ENCODE results near the gene EVA1C. TPM values are rescaled to one million over a fixed set of nuclear protein-coding genes. Genes with fewer than 3 reads are reported as not detected.
A peak's percentile ranks its signal among the peaks of the same experiment; 100 is the strongest.

The EVA1C gene
- total and polyA plus RNA-seq, 2 donors, result 5.0 to 26.2 TPM

- no peaks in the 10 kb centered on the region for H3K9me3 ChIP-seq (ENCODE audit: control insufficient read depth in 2 of 2, insufficient read depth in 1 of 2, low read length in 1 of 2)
- peak overlapping the region in 1 of 2 donors; percentile 33 for H3K27ac ChIP-seq (ENCODE audit: low read depth in 1 of 2, low read length in 1 of 2)
- H3K4me3 ChIP-seq (ENCODE audit: low read length in 2 of 2), result no peak overlapping the region
- H3K27me3 ChIP-seq (ENCODE audit: control insufficient read depth in 2 of 2, insufficient read depth in 1 of 2, low read length in 1 of 2), result no peaks in the 10 kb centered on the region
- no peak for DNase-seq (ENCODE audit: low read depth in 6 of 9, low spot score in 9 of 9)
- peaks cover 32 to 35% of the 10 kb centered on the region in 2 donors for H3K36me3 ChIP-seq (ENCODE audit: control insufficient read depth in 2 of 2, insufficient read depth in 2 of 2, low read length in 1 of 2)
- 93% methylated on average over 6 of the region's 6 CpGs for WGBS
- H3K4me1 ChIP-seq (ENCODE audit: control insufficient read depth in 2 of 2, insufficient read depth in 2 of 2, low read length in 2 of 2), result no peaks in the 10 kb centered on the region
These were observed 40.6 kb upstream of the EVA1C start for GRCh38 chr21:32371913-32372314.

DNA sequence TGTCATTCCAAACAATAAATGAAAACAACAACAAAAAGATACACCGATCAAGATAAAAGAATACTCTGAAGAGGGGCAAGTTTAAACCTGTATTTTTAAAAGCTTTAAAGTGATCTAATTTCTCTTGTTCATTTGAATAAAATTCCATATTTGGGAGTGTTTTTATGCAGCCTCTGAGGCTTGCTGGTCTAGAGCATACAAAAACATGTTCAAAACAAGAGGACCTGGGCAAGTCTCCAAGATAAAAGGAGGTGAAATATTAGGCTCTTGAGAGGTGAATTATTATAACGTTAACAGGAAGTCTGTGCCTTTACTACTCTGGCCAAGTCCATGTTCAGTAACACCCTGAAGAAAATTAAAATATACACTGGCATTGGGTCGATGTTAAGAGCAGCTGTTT lies 39.8 kb upstream of the EVA1C start:
- no peak for DNase-seq (ENCODE audit: low read depth in 6 of 9, low spot score in 9 of 9)
- Histone ChIP-seq H3K36me3 (ENCODE audit: control insufficient read depth in 2 of 2, insufficient read depth in 2 of 2, low read length in 1 of 2) (peaks cover 32 to 38% of the 10 kb centered on the region in 2 donors), H3K27ac (ENCODE audit: low read depth in 1 of 2, low read length in 1 of 2) (no peak overlapping the region)

GRCh38 chr21:32377506-32377905 lies 35.0 kb upstream of the EVA1C start:
- WGBS, result 91% methylated on average over 8 of the region's 8 CpGs
- H3K36me3 ChIP-seq (ENCODE audit: control insufficient read depth in 2 of 2, insufficient read depth in 2 of 2, low read length in 1 of 2), result peaks cover 24 to 40% of the 10 kb centered on the region in 2 donors

More for the DNA sequence above, 39.8 kb upstream of the EVA1C start:
- 90% methylated on average over 3 of the region's 3 CpGs for WGBS
- H3K4me3 ChIP-seq (ENCODE audit: low read length in 2 of 2), result no peak overlapping the region
- no peaks in the 10 kb centered on the region for H3K4me1 ChIP-seq (ENCODE audit: control insufficient read depth in 2 of 2, insufficient read depth in 2 of 2, low read length in 2 of 2)
- H3K27me3 ChIP-seq (ENCODE audit: control insufficient read depth in 2 of 2, insufficient read depth in 1 of 2, low read length in 1 of 2), result no peaks in the 10 kb centered on the region
- no peaks in the 10 kb centered on the region for H3K9me3 ChIP-seq (ENCODE audit: control insufficient read depth in 2 of 2, insufficient read depth in 1 of 2, low read length in 1 of 2)

GRCh38 chr21:32377991-32378390 lies 34.5 kb upstream of the EVA1C start:
- Histone ChIP-seq H3K4me3 (ENCODE audit: low read length in 2 of 2) (no peak overlapping the region), H3K4me1 (ENCODE audit: control insufficient read depth in 2 of 2, insufficient read depth in 2 of 2, low read length in 2 of 2) (no peaks in the 10 kb centered on the region), H3K9me3 (ENCODE audit: control insufficient read depth in 2 of 2, insufficient read depth in 1 of 2, low read length in 1 of 2) (no peaks in the 10 kb centered on the region), H3K36me3 (ENCODE audit: control insufficient read depth in 2 of 2, insufficient read depth in 2 of 2, low read length in 1 of 2) (peaks cover 27 to 42% of the 10 kb centered on the region in 2 donors), H3K27ac (ENCODE audit: low read depth in 1 of 2, low read length in 1 of 2) (no peak overlapping the region), H3K27me3 (ENCODE audit: control insufficient read depth in 2 of 2, insufficient read depth in 1 of 2, low read length in 1 of 2) (no peaks in the 10 kb centered on the region)
- 83% methylated on average over 7 of the region's 7 CpGs for WGBS
- DNase-seq (ENCODE audit: low read depth in 6 of 9, low spot score in 9 of 9), result no peak

More at GRCh38 chr21:32377506-32377905, 35.0 kb upstream of the EVA1C start:
- Histone ChIP-seq H3K27me3 (ENCODE audit: control insufficient read depth in 2 of 2, insufficient read depth in 1 of 2, low read length in 1 of 2) (no peaks in the 10 kb centered on the region), H3K9me3 (ENCODE audit: control insufficient read depth in 2 of 2, insufficient read depth in 1 of 2, low read length in 1 of 2) (no peaks in the 10 kb centered on the region), H3K4me3 (ENCODE audit: low read length in 2 of 2) (no peak overlapping the region), H3K4me1 (ENCODE audit: control insufficient read depth in 2 of 2, insufficient read depth in 2 of 2, low read length in 2 of 2) (no peaks in the 10 kb centered on the region), H3K27ac (ENCODE audit: low read depth in 1 of 2, low read length in 1 of 2) (no peak overlapping the region)
- DNase-seq (ENCODE audit: low read depth in 6 of 9, low spot score in 9 of 9), result no peak

GRCh38 chr21:32378956-32379355 lies 33.5 kb upstream of the EVA1C start:
- Histone ChIP-seq H3K9me3 (ENCODE audit: control insufficient read depth in 2 of 2, insufficient read depth in 1 of 2, low read length in 1 of 2) (no peaks in the 10 kb centered on the region), H3K36me3 (ENCODE audit: control insufficient read depth in 2 of 2, insufficient read depth in 2 of 2, low read length in 1 of 2) (peaks cover 32 to 45% of the 10 kb centered on the region in 2 donors), H3K4me1 (ENCODE audit: control insufficient read depth in 2 of 2, insufficient read depth in 2 of 2, low read length in 2 of 2) (no peaks in the 10 kb centered on the region), H3K4me3 (ENCODE audit: low read length in 2 of 2) (no peak overlapping the region), H3K27ac (ENCODE audit: low read depth in 1 of 2, low read length in 1 of 2) (no peak overlapping the region), H3K27me3 (ENCODE audit: control insufficient read depth in 2 of 2, insufficient read depth in 1 of 2, low read length in 1 of 2) (no peaks in the 10 kb centered on the region)
- no peak for DNase-seq (ENCODE audit: low read depth in 6 of 9, low spot score in 9 of 9)
- 93% methylated on average over 5 of the region's 5 CpGs for WGBS

GRCh38 chr21:32380940-32381339 lies 31.6 kb upstream of the EVA1C start:
- DNase-seq (ENCODE audit: low read depth in 6 of 9, low spot score in 9 of 9), result no peak
- Histone ChIP-seq H3K4me1 (ENCODE audit: control insufficient read depth in 2 of 2, insufficient read depth in 2 of 2, low read length in 2 of 2) (no peaks in the 10 kb centered on the region), H3K4me3 (ENCODE audit: low read length in 2 of 2) (no peak overlapping the region), H3K27me3 (ENCODE audit: control insufficient read depth in 2 of 2, insufficient read depth in 1 of 2, low read length in 1 of 2) (no peaks in the 10 kb centered on the region), H3K36me3 (ENCODE audit: control insufficient read depth in 2 of 2, insufficient read depth in 2 of 2, low read length in 1 of 2) (peaks cover 32 to 46% of the 10 kb centered on the region in 2 donors), H3K27ac (ENCODE audit: low read depth in 1 of 2, low read length in 1 of 2) (no peak overlapping the region), H3K9me3 (ENCODE audit: control insufficient read depth in 2 of 2, insufficient read depth in 1 of 2, low read length in 1 of 2) (no peaks in the 10 kb centered on the region)
- 95% methylated on average over 4 of the region's 4 CpGs for WGBS

DNA sequence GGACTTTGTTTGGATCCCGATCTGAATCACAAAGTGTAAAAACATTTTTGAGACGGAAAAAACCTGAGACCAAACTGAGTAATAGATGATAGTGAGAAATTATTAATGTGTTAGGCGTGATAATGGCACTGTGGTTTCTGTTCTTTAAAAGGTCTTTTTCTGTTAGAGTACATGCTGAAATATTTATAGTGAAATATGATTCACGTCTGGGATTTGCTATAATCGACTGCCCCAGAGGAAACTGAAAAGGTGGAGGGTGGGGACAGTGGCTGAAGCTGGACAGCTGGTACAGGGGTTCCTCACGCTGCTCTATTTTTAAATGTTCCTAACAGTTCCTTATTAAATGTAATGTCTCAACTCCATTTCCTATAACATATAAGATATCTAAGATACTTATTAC lies 30.9 kb upstream of the EVA1C start:
- no peaks in the 10 kb centered on the region for H3K4me1 ChIP-seq (ENCODE audit: control insufficient read depth in 2 of 2, insufficient read depth in 2 of 2, low read length in 2 of 2)
- 94% methylated on average over 6 of the region's 6 CpGs for WGBS
- H3K36me3 ChIP-seq (ENCODE audit: control insufficient read depth in 2 of 2, insufficient read depth in 2 of 2, low read length in 1 of 2), result peaks cover 32 to 49% of the 10 kb centered on the region in 2 donors
- H3K4me3 ChIP-seq (ENCODE audit: low read length in 2 of 2), result no peak overlapping the region
- no peaks in the 10 kb centered on the region for H3K27me3 ChIP-seq (ENCODE audit: control insufficient read depth in 2 of 2, insufficient read depth in 1 of 2, low read length in 1 of 2)
- no peaks in the 10 kb centered on the region for H3K9me3 ChIP-seq (ENCODE audit: control insufficient read depth in 2 of 2, insufficient read depth in 1 of 2, low read length in 1 of 2)
- DNase-seq (ENCODE audit: low read depth in 6 of 9, low spot score in 9 of 9), result no peak
- no peak overlapping the region for H3K27ac ChIP-seq (ENCODE audit: low read depth in 1 of 2, low read length in 1 of 2)

GRCh38 chr21:32382108-32382644 lies 30.3 kb upstream of the EVA1C start:
- H3K27ac ChIP-seq (ENCODE audit: low read depth in 1 of 2, low read length in 1 of 2), result no peak overlapping the region

DNA sequence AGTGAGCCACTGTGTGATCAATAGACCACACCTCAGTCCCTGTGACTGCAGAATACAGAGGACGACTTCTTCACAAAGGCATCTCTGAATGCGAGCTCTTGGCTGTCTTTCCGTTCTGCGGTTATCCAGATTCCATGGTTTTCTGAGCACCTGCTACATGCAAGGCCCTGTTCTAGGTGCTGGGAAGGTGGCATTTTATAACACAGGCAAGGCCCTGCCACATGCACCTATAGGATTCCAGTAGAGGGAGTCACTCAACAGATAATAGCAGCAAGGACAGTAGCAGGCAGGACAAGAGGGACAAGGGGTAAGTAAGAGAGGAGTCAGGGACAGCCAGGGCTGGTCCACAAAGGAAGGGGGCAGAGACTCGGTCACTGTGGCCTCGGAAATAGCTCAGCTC lies 28.7 kb upstream of the EVA1C start:
- 97% methylated on average over 6 of the region's 6 CpGs for WGBS
- Histone ChIP-seq H3K27ac (ENCODE audit: low read depth in 1 of 2, low read length in 1 of 2) (no peak overlapping the region), H3K9me3 (ENCODE audit: control insufficient read depth in 2 of 2, insufficient read depth in 1 of 2, low read length in 1 of 2) (no peaks in the 10 kb centered on the region), H3K4me1 (ENCODE audit: control insufficient read depth in 2 of 2, insufficient read depth in 2 of 2, low read length in 2 of 2) (no peaks in the 10 kb centered on the region), H3K27me3 (ENCODE audit: control insufficient read depth in 2 of 2, insufficient read depth in 1 of 2, low read length in 1 of 2) (no peaks in the 10 kb centered on the region), H3K36me3 (ENCODE audit: control insufficient read depth in 2 of 2, insufficient read depth in 2 of 2, low read length in 1 of 2) (peaks cover 31 to 48% of the 10 kb centered on the region in 2 donors), H3K4me3 (ENCODE audit: low read length in 2 of 2) (no peak overlapping the region)
- no peak for DNase-seq (ENCODE audit: low read depth in 6 of 9, low spot score in 9 of 9)

More at GRCh38 chr21:32382108-32382644, 30.3 kb upstream of the EVA1C start:
- WGBS, result 98% methylated on average over 10 of the region's 10 CpGs
- DNase-seq (ENCODE audit: low read depth in 6 of 9, low spot score in 9 of 9), result no peak
- Histone ChIP-seq H3K9me3 (ENCODE audit: control insufficient read depth in 2 of 2, insufficient read depth in 1 of 2, low read length in 1 of 2) (no peaks in the 10 kb centered on the region), H3K4me3 (ENCODE audit: low read length in 2 of 2) (no peak overlapping the region), H3K27me3 (ENCODE audit: control insufficient read depth in 2 of 2, insufficient read depth in 1 of 2, low read length in 1 of 2) (no peaks in the 10 kb centered on the region), H3K36me3 (ENCODE audit: control insufficient read depth in 2 of 2, insufficient read depth in 2 of 2, low read length in 1 of 2) (peaks cover 31 to 49% of the 10 kb centered on the region in 2 donors), H3K4me1 (ENCODE audit: control insufficient read depth in 2 of 2, insufficient read depth in 2 of 2, low read length in 2 of 2) (no peaks in the 10 kb centered on the region)
